HG02938 (cell line): ENCODE measurements around the gene STX11.
A peak's percentile ranks its signal among the peaks of the same experiment; 100 is the strongest.

ENCODE experiments used
- ATAC-seq: cut with Tn5 transposase; IDR thresholded peaks from one replicate; pipeline ENCODE4 v1.9.1; 2021; ENCODE audit warnings: mild to moderate bottlenecking, moderate library complexity; ENCODE audit not compliant: unreplicated experiment

The STX11 gene

GRCh38 chr6:144213315-144213714 is 63.0 kb downstream of the STX11 start:
- no peak for ATAC-seq

GRCh38 chr6:144214029-144214428 is 63.7 kb downstream of the STX11 start:
- no peak for ATAC-seq

DNA sequence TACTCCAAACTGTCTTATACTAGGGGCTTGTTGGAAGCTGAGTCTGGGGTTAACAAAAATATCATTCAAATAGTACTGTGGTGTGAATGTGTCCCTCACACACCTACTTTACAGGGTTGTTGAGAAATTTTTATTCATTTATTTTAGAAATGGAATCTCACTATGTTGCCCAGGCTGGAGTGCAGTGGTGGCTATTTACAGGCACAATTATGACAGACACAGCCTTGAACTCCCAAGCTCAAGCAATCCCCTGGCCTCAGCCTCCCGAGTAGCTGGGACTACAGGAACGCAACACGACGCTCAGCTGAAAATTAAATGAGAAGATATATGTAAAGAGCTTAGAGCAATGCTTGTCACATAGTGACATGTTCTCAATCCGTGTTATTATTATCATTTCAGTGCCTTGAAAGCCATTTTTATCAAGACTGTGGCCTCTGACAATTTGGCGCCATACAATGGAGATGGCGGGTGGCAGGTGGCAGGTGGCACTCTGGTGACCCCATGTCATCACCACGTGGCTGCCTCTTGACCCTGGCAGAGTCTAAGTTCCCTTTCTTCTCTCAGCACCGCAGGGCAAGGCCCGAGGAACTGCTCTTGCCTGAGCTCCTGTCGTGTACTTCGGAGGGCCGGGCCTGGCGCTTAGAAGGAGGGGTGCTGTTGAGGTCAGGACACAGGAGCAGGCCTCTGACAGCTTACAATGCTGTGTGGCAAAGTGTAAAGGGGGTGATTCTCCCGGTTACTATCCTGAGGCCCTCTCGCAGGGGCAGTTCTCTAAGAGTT is 64.5 kb downstream of the STX11 start:
- no peak for ATAC-seq

DNA sequence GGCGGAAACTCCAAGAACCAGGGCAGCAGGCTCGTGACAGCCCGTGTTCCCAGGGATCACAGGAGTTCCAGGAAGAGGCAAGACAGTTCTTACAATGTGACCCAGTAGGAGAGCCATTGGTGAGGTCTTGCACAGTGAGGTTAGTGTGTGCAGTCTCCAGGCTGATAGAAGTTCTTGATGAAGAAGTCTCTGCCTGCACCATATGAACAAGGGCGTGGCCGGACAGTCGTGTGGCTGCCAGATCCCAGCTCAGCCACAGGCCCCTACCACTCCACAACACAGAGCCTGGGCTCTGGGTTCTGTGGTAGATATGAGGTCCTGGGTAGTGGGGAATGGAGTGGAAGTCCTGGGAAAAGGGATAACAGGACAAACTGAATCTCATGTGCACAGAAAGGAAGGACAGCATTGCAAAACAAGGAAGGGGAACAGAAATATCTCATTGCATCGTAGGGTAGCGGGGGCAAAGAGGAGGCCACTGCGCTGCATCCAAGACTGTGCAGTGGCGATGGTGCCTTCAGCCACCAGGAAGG is 65.2 kb downstream of the STX11 start:
- ATAC-seq, result no peak

GRCh38 chr6:144215932-144216667 is 65.8 kb downstream of the STX11 start:
- ATAC-seq, result peak; percentile 86

- ATAC-seq, result peak; percentile 50
Observed at GRCh38 chr6:144216668-144217218, 66.4 kb downstream of the STX11 start.

GRCh38 chr6:144217264-144217663 is 66.9 kb downstream of the STX11 start:
- ATAC-seq, result no peak

GRCh38 chr6:144217797-144218196 is 67.5 kb downstream of the STX11 start:
- ATAC-seq, result no peak

GRCh38 chr6:144219056-144219685 is 68.9 kb downstream of the STX11 start:
- ATAC-seq, result no peak

DNA sequence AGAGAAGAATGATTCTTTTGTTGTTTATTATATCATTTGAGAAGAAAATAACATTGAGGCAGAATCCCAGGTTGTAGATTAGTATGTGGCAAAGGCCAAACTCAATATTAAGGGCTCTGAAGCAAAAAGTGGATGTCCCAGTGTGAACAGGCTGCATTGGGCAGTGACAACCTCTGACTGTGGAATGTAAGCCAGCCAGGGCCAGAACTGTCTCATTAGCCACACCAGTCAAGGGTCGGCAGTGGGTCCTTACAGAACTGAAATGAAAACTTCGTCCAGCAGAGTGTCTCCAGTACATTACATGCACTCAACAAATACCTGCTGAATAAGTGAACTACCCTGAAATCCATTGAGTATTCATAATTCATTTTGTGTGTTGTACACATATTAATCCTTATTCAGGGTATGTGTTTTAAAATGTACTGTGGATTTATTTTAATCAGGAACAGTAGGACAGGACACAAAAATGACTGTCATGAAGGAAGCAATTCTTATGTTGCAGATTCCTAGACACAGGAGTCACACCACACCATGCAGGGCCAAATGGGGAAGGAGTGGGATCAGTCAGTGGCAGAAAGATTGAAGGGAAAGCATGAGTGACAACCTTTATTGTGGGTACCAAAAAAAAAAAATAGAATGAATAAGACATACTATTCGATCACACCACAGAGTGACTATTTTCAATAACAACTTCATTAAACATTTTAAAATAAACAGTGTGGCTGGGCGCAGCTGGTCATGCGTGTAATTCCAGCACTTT is 69.9 kb downstream of the STX11 start:
- ATAC-seq, result no peak

DNA sequence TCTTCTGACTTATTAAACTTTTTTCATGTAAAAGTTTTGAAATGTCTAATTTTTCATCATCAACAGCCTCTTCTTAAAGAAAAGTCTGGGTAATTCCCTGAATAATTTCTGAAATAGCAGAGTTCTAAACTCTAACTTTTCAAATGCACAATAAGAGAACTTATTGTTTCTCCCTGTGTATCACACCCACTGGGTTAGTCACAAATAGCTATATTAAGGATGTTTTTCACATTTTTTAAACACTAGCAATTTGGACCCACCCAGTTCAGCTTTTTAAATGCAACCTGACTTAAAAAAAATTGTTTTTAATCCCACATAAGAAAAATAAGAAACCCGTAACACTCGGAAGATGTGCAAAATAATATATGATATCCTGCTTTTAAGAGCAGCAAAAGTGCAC is 73.4 kb downstream of the STX11 start:
- no peak for ATAC-seq

DNA sequence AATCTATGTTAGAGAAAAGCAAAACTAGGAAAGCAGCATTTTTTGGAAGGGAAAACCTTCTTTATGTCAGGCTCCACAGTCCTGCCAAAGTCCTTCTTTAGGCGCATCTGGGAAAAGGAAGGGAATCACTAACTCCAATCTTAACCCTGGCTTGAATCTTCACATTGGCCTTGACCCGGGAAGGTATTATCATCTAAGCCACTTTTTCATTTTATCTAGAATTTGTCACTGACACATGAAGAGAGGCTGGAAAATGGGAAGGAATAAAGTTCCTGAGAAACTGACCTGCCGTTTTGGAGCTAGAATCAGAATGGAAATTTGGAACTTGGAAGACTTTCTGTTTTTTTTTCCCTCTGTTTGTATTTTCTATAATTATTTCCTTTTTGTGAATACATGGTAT is 81.4 kb downstream of the STX11 start:
- no peak for ATAC-seq

GRCh38 chr6:144232176-144232831 is 82.0 kb downstream of the STX11 start:
- ATAC-seq, result no peak

- no peak for ATAC-seq
Observed at GRCh38 chr6:144232832-144233230, 82.5 kb downstream of the STX11 start.

DNA sequence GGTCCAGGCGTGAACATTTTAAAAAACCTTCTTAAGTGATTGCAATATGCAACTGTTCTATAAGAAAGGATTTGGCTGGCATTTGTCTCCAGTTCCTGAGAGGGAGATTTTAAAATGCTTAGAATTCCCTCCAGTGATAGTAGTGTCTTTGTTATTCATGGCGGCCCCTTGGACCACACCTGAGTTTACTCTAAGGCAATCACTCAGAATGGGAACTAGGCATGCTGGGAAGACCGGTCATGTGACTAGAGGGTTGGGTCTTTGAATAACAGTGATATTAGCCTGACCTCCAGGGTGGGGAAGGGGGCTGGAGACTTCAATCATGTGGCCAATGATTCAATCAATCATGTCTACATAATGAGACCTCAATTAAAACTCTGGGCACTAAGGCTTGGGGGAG is 84.1 kb downstream of the STX11 start:
- no peak for ATAC-seq

- no peak for ATAC-seq
Observed at GRCh38 chr6:144234935-144235334, 84.6 kb downstream of the STX11 start.
